NOMO-1 treated with DMSO at 0.1 percent for 48 hours (cell line): ENCODE data around the gene GNG11.

Experiments used
- DNase-seq: peaks from one replicate; lab custom pipeline; 2025; ENCODE audit not compliant: unreplicated experiment; lab: John Stamatoyannopoulos, UW

The GNG11 gene

DNA sequence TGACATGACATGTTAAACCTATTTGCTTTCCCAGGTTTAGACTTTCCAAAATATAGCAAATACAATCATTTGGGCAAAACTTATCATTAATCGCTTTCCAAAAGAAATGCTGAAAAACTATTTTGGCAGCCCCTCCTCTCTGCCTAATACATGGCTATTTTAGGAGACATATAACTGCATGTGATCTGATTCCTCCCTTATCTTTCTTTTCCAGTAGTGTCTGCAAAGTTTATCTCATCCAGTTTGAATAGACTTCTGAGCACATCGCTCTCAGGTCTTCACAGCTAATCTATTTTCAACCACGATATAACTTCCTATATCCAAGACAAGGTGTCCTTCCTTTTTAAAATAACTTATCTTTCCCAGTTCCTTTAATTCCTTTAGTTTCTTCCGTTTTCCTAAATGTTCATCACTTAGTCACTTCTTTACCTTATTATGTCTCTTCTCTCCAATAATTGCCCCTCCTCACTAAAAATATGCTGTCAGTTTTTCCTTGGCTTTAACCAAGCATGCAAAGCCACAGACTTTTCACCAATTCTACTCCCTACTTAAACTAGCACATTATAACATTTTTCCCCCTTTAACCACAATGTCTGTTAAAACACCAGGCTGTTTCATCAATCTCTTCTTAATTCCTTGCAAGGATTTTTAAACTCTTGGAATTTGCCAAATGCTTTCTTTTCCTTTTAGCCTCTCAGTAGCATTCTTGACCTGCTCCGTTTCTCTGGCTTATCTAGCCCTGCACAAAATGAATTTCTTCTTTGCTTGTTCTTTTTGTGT lies 24.4 kb downstream of the GNG11 start:
- no peak for DNase-seq

- DNase-seq, result no peak
Observed at GRCh38 chr7:93948106-93948505, 26.6 kb downstream of the GNG11 start.

DNA sequence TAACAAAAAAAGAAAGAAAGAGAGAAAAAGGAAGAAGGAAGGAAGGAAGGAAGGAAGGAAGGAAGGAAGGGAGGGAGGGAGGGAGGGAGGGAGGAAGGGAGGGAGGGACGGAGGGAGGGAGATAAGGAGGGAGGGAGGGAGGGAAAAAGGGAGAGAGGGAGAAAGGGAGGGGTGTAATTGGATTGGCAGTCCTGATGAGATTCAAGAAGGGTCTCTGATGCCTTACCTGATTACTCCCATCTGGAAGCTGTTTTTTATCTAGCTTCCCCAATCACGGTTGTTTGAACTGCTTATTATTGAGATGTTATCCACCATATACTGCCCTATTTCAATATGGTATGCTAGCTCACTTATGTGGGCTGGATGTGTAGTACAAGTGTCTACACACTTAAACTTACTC lies 27.3 kb downstream of the GNG11 start:
- DNase-seq, result no peak

DNA sequence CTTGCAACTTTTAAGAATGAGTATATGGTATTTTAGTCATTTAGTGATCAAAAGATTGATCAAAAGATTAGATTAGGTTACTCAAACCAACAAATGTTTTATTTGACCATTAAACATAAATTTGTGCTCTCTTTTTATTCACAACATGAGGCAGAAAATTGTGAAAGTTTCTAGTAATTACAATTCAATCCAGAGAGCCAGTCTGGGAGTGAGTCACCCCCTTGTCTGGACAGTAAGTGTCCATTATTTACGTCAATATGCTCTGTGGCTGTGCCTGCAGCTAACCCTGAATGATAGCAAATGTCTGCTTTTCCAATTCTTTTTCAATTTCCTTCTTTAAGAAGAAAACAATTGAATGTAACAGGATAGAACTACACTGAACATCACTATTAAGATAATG lies 27.9 kb downstream of the GNG11 start:
- no peak for DNase-seq

GRCh38 chr7:93955304-93955703 lies 33.8 kb downstream of the GNG11 start:
- DNase-seq, result no peak

DNA sequence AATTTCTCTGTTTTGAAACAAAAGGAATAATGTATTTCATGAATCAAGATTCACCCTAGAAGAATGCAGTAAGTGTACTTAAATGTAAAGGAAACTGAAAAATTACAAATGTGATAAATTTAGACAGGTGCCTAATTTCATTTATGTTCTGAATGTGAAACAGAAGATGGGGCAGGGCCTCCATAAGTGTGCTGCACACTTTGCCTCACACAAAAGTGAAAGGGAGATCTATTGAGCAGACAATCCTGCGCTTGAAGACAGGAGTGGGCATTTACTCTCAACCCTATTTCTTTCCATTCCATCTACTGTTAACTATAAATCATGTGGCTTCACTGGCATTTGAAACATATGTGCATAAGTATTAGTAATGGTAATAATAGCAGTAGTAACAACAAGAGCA lies 36.2 kb downstream of the GNG11 start:
- no peak for DNase-seq

DNA sequence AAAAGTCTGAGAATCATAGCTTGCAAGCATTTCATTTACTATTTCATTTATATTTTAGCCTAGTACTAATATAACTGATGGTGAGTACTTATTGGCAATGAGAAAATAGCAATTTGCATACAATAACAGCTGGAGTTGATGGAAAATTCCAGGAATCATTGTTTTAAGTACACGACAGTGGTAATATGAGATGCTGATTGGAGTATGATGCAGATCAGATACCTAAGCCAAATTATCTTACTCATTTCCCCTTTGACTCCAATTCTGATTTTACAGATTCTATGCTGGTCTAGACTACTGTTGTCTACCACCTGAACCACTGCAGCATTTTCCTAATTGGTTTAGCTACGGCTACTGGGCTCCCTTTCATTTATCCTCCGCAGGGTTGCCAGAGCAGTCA lies 36.7 kb downstream of the GNG11 start:
- no peak for DNase-seq

- peak; percentile 30 for DNase-seq
Observed at GRCh38 chr7:93958651-93959050, 37.1 kb downstream of the GNG11 start.

GRCh38 chr7:93960986-93961385 lies 39.5 kb downstream of the GNG11 start:
- DNase-seq, result no peak

GRCh38 chr7:93964262-93964661 lies 42.7 kb downstream of the GNG11 start:
- DNase-seq, result no peak

DNA sequence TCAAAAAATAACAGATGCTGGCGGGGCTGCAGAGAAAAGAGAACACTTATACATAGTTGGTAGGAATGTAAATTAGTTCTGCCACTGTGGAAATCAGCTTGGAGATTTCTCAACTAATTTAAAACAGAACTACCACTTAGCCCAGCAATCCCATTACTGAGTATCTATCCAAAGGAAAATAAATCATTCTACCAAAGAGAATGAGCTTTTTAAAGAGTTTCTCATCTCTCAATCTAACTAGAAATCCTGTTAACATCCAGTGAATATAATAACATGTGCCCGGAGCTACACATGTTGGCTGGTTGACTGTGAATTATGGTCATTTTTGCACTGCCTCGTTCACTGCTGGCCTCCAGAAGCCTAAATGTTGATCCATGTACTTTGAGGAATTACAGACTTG lies 43.3 kb downstream of the GNG11 start:
- no peak for DNase-seq

- DNase-seq, result no peak
Observed at GRCh38 chr7:93968911-93969620, 47.5 kb downstream of the GNG11 start.

DNA sequence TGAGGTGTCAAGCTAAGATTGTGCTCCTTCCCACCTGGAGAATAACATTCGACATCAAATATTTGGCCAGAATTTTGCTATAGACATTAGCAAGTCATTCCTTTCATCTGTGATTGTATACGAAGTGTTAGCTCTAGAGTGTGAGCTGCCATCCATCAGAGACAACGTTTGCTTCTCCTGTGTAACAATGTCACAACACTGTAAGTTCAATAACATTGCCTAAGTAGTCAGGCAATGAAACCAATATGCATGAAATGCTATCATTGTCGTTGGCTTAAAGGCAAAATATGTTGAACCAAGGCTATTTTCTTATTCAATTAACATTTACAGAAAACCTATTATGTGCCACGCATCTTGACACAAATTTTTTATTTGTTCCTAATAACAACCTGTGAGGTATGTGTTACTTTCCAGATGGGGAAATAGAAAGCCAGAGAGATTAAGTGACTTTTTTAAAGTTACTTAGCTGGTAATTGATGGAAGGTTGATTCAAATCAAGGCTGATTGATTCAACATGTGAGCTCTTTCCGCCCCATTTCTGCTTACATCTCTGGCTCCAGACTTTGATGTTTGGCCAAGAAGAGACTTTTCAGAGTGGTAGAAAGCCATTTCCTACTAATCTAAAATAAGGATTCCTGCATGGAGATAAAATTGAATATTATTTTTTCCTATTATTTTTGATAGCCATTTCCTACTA lies 50.6 kb downstream of the GNG11 start:
- DNase-seq, result no peak

DNA sequence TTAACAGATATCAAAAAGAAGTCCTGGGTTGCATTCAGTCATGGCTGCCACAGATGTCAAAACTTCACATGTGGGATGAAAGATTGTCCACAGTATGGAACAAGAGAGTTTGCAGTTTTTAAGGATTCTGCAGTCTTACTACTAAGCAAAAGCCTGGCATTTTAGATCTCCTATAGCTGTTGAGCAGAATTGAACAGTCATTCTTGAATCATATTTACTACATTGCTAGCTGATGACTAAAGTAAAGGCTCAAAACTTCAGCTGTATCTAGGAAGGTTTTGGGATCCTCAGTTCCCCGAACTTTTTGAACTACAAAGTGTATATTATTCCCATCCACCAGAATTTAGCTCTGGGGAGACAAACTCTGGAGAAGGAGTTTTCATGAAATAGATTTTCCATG lies 51.6 kb downstream of the GNG11 start:
- no peak for DNase-seq

DNA sequence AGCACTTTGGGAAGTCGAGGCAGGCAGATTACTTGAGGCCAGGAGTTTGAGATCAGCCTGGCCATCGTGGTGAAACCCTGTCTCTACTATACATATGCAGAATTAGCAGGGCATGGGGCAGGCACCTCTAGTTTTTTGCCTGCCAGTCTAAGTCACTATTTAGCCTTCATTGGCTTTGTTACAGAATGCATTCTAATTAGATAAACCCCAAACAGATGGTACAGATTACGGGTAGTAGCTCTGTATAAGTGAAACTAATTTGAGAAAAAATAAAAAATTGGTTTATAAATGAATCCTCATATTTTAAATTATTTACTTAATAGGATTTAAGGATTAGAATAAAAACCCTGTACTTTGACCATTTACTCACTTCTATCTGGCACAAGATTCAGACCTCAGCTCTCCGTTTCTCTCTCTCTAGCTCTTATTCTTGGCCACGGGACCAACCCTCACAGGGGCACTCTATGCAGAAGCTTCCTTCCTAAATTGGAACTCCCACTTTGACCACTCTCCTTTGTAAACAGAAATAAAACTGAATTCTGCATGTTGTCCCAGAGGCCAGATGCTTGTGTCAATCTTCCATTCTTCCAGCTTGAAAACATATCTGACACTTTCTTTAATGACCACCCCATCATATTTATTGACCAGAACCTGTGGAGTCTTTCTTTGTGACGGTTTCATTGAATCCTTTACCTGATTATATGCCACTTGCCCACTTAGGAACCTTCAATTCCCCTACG lies 55.8 kb downstream of the GNG11 start:
- DNase-seq, result no peak
